ENCODE measurements around the gene MAML2.
A peak's percentile ranks its signal among the peaks of the same experiment; 100 is the strongest.

The MAML2 gene

GRCh38 chr11:96091476-96091875, 251.5 kb downstream of the MAML2 start:
- no peak for DNase-seq

- DNase-seq = no peak
Observed at GRCh38 chr11:96090711-96091110, 252.3 kb downstream of the MAML2 start.

GRCh38 chr11:96088914-96089313, 254.1 kb downstream of the MAML2 start:
- DNase-seq = no peak

GRCh38 chr11:96086111-96086510, 256.9 kb downstream of the MAML2 start:
- no peak for DNase-seq

GRCh38 chr11:96085319-96085930, 257.6 kb downstream of the MAML2 start:
- DNase-seq = no peak

GRCh38 chr11:96084610-96085318, 258.2 kb downstream of the MAML2 start:
- DNase-seq = no peak

- no peak for DNase-seq
Observed at GRCh38 chr11:96082936-96083335, 260.1 kb downstream of the MAML2 start.

GRCh38 chr11:96082002-96082899, 260.7 kb downstream of the MAML2 start:
- no peak for DNase-seq

GRCh38 chr11:96081561-96081960, 261.4 kb downstream of the MAML2 start:
- no peak for DNase-seq

- no peak for DNase-seq
Observed at GRCh38 chr11:96079691-96080090, 263.3 kb downstream of the MAML2 start.

GRCh38 chr11:96075532-96075959, 267.4 kb downstream of the MAML2 start:
- peak in 1 of 2 experiments; percentile 48 for DNase-seq

GRCh38 chr11:96074551-96075310, 268.3 kb downstream of the MAML2 start:
- no peak for DNase-seq

- no peak for DNase-seq
Observed at GRCh38 chr11:96073536-96073935, 269.5 kb downstream of the MAML2 start.

GRCh38 chr11:96072592-96072991, 270.4 kb downstream of the MAML2 start:
- no peak for DNase-seq

GRCh38 chr11:96070453-96070852, 272.5 kb downstream of the MAML2 start:
- DNase-seq = no peak

GRCh38 chr11:96067160-96067559, 275.8 kb downstream of the MAML2 start:
- no peak for DNase-seq

- no peak for DNase-seq
Observed at GRCh38 chr11:96065379-96065778, 277.6 kb downstream of the MAML2 start.

- DNase-seq = no peak
Observed at GRCh38 chr11:96063886-96064285, 279.1 kb downstream of the MAML2 start.

GRCh38 chr11:96063053-96063452, 279.9 kb downstream of the MAML2 start:
- no peak for DNase-seq

- no peak for DNase-seq
Observed at GRCh38 chr11:96062134-96062533, 280.9 kb downstream of the MAML2 start.

- no peak for DNase-seq
Observed at GRCh38 chr11:96061730-96062129, 281.3 kb downstream of the MAML2 start.

GRCh38 chr11:96061069-96061468, 281.9 kb downstream of the MAML2 start:
- no peak for DNase-seq

- no peak for DNase-seq
Observed at GRCh38 chr11:96057502-96057901, 285.5 kb downstream of the MAML2 start.

Data from activated CD4-positive, alpha-beta T cell treated with anti-CD3 and anti-CD28 coated beads, Interleukin-2, amount 50 U/mL, for 48 hours (primary cell).